IPS DF 4.7 (cell line): ENCODE data around the gene SOX15.

Experiments
- DNase-seq: peaks from one replicate; pipeline ENCODE4 v3.0.0-alpha.2; 2013; ENCODE audit warnings: low spot score; ENCODE audit errors: extremely low read depth

The SOX15 gene

DNA sequence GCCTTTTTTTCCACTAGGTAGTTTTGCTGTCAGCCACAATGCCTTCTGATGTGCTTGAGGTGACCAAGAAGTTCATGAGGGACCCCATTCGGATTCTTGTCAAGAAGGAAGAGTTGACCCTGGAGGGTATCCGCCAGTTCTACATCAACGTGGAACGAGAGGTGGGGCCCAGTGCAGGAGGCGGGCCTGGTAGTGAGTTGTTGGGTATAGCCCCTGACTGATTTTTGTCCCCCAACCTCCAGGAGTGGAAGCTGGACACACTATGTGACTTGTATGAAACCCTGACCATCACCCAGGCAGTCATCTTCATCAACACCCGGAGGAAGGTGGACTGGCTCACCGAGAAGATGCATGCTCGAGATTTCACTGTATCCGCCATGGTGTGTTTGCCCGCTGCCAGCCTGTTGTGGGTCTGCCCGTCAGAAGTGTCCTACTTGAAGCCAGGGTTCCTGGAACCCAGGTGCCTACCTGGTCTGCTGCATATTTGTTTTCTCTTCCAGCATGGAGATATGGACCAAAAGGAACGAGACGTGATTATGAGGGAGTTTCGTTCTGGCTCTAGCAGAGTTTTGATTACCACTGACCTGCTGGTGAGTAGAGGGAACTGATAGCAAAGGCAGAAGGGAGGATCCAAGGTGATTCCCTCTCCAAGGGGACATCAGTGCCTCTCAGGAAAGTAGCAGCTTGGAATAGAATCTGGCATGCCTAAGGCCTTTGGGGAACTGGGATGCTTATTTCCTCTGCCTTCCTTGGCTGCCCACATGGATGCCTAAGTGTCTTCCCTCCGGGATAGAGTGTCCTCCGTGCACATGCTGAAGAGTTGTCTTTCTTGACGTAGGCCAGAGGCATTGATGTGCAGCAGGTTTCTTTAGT, 12.3 kb downstream of the SOX15 start:
- no peak for DNase-seq

DNA sequence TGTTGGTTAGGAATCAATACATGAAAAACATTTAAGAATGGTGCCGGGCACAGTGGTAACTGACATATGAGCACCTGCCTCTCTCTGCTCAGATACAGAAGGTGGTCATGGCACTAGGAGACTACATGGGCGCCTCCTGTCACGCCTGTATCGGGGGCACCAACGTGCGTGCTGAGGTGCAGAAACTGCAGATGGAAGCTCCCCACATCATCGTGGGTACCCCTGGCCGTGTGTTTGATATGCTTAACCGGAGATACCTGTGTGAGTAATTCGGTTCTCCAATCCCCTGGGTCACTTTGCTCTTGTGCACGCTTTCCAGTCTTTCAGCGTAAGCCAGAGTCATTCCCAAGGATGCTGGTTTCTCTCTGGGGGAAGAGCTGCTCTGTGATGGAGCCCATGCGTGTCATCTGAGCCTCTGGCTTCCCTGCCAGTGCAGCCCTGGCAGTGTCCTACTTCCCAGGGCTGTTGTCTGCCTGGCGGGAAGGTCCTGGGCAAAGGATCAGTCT, 13.4 kb downstream of the SOX15 start:
- no peak for DNase-seq

- DNase-seq = no peak
Observed at GRCh38 chr17:7575959-7576358, 13.9 kb downstream of the SOX15 start.

DNA sequence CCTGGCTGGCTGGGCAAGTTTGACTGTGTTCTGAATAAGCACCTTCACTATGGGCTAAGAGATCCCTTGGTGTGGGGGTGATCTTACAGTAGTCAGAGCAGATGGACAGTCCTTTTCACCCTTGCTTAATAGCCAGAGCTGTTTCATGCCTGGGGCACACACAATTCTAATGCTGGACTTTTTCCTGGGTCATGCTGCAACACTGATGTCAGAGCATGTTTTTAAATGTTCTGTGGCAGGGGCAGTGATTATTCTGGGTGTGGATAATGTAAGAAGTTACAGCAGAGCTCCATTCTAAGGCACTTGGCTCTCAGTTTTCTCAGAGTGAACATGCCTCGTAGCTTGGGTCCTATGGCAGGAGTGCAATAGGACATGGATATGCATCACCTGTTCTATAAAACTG, 14.4 kb downstream of the SOX15 start:
- DNase-seq = no peak

DNA sequence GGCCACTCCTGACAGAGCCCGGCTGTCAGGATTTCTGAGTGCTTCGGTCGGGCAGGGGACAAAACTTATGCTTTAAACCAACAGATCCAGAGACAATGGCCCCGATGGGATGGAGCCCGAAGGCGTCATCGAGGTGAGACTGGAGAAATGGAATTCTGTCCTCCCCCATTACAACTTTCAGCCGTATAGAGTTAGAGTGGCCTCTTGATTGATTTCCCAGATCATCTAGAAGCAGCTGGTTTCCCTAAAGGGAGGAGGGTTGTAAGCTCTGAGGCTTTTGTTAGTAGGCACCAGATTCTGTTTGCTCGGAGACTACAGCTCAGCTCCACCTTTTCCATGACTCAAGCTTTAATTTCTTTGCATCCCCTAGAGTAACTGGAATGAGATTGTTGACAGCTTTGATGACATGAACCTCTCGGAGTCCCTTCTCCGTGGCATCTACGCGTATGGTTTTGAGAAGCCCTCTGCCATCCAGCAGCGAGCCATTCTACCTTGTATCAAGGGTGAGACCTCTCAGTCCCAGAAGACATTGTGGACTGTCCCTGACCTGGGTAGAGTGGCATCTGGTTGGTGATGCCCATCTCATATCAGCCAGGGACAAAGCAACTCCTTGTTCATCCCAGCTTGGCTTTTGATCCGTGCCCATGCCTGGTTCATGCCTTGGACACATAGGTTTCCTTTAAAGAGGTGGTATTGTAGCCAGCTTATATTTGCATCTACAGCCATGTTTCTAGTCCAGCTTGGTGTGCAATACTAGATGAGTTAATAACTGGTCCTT, 15.5 kb downstream of the SOX15 start:
- DNase-seq = no peak

GRCh38 chr17:7573324-7574080, 16.4 kb downstream of the SOX15 start:
- DNase-seq = no peak

DNA sequence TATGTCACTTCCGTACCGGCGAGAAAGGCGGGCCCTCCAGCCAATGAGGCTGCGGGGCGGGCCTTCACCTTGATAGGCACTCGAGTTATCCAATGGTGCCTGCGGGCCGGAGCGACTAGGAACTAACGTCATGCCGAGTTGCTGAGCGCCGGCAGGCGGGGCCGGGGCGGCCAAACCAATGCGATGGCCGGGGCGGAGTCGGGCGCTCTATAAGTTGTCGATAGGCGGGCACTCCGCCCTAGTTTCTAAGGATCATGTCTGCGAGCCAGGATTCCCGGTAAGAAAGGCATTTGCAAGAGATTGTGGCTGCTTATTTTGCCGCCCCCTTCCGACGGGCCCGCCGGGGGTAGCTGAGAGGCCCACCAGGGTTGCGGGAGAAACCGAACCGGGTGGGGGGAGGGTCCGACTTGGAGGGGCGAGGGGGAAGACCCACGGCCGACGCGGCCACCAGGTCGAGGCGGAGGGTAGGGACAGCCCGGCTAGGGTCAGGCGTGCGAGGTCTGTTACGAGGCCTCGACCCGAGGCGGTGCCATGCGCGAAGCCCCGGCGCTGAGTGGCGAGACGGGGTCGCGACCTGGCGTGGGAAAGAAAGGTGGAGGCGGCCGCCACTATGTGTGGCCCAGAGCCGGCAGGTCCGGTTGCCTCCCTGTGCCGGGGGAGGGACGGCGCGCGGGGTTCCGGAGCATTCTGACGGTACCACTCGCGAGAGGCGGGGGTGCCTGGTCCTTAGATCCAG, 17.1 kb downstream of the SOX15 start:
- DNase-seq = no peak

GRCh38 chr17:7572338-7572587, 17.6 kb downstream of the SOX15 start:
- no peak for DNase-seq

GRCh38 chr17:7570351-7570750, 19.5 kb downstream of the SOX15 start:
- DNase-seq = no peak

DNA sequence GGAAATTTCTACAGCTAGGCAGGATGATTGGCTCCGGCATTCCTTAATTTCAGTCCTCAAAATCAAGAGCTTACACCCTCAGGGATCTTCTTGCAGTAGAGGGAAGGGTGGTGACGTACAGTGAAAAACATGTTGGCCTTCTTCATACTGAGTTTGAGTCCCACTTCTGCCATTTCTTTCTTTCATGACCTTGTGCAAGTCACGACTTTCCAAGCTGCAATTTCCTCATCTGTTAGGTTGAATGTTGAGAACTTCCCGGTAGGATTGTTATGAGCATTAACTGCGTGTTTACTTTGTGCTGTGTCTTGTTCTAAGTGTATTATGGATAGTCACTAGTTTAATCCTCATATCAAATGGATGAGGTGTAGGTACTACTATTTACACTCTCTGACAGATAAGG, 20.3 kb downstream of the SOX15 start:
- no peak for DNase-seq

DNA sequence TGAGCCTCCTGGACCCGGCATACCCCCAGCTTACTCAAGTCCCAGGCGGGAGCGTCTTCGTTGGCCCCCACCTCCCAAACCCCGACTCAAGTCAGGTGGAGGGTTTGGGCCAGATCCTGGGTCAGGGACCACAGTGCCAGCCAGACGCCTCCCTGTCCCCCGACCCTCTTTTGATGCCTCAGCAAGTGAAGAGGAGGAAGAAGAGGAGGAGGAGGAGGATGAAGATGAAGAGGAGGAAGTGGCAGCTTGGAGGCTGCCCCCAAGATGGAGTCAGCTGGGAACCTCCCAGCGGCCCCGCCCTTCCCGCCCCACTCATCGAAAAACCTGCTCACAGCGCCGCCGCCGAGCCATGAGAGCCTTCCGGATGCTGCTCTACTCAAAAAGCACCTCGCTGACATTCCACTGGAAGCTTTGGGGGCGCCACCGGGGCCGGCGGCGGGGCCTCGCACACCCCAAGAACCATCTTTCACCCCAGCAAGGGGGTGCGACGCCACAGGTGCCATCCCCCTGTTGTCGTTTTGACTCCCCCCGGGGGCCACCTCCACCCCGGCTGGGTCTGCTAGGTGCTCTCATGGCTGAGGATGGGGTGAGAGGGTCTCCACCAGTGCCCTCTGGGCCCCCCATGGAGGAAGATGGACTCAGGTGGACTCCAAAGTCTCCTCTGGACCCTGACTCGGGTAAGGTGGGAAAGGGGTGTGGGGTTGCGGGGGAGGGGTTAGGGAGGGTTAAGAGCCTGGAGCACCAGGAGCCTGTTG, 26.6 kb downstream of the SOX15 start:
- no peak for DNase-seq

DNA sequence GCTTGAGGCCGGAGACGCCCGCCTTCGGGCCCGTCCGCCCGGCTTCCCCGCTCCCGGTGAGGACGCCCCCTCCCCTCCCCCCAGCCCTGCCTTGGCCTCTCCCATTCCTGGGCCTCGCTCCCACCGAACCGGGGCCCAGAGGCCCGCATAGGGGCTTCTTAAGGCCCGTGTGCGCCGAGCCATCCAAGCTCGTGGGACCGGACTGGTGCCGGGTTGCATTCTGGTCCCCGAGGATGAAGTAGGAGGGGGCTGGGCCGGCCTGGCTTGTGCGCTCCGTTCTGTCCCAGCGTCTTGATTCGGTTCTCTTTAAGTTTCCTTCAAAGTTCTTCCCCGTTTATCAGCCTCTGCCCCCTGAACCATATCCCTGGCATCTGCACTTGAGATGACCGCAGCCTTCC, 27.7 kb downstream of the SOX15 start:
- no peak for DNase-seq

DNA sequence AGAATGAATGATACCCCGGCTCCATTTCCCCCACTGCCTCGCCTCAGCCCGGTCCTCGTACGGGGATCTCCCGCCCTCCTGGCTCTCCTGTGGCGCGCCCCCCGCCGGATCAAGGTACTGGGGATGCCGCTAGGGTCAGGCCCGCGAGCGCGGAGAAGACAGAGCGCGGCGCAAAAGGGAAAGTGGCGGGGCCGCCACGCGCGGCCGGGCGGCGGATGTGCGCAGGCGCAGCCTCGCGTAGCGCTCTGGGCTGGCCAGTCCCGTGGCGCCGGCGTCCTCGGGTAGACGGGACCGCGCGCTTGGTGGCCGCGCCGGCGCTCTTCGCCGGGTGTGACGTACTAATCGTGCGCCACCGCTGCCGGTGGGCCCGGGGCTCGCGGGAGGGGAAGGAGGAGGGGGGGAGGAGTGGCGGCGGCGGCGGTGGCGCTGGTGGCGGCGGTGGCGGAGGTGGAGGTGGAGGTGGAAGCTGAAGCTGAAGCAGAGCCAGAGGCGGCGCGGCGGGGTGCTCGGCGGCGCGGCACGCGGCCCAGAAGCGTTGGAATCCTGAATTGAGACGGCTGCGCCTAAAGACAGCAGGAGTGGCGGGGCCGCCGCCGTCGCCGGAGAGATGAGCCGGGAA, 28.2 kb downstream of the SOX15 start, which contains the start of gene SENP3:
Gene SENP3 (plus strand): TSS at position 331 of the 619 bp plus-strand sequence. CDS start 1,158 bp downstream, outside the sequence.
- DNase-seq = no peak

DNA sequence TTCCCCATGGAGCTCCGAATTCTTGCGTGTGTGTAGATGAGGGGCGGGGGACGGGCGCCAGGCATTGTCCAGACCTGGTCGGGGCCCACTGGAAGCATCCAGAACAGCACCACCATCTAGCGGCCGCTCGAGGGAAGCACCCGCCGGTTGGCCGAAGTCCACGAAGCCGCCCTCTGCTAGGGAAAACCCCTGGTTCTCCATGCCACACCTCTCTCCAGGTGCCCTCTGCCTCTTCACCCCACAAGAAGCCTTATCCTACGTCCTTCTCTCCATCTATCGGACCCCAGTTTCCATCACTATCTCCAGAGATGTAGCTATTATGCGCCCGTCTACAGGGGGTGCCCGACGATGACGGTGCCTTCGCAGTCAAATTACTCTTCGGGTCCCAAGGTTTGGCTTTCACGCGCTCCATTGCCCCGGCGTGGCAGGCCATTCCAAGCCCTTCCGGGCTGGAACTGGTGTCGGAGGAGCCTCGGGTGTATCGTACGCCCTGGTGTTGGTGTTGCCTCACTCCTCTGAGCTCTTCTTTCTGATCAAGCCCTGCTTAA, 28.8 kb downstream of the SOX15 start:
- no peak for DNase-seq

DNA sequence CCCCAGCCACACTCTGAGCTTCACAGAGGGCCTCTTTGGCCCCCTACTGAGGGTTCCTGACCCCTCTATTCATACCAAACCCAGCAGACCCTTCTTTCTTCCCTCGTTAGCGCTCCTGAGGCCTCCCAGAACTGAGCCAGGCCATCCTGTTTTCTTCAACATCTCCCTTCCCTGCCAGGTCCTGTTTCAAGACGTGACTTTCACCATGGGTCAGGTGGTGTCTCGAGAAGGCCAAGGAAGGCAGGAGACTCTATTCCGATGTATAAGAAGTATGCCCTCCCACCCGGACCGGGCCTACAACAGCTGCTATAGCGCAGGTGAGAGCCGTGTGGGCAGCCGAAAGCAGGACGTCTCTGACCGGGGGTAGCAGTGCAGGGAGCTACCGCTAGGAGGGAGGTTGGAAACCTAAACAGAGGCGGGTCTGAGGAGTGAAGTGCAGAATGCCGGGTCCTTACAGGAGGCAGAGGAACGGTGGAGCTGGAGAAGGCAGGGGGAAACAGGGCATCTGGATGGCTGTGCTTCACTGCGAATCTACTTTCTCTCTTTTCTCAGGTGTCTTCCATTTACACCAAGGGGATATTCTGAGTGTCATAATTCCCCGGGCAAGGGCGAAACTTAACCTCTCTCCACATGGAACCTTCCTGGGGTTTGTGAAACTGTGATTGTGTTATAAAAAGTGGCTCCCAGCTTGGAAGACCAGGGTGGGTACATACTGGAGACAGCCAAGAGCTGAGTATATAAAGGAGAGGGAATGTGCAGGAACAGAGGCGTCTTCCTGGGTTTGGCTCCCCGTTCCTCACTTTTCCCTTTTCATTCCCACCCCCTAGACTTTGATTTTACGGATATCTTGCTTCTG, 29.5 kb downstream of the SOX15 start:
- DNase-seq = no peak

DNA sequence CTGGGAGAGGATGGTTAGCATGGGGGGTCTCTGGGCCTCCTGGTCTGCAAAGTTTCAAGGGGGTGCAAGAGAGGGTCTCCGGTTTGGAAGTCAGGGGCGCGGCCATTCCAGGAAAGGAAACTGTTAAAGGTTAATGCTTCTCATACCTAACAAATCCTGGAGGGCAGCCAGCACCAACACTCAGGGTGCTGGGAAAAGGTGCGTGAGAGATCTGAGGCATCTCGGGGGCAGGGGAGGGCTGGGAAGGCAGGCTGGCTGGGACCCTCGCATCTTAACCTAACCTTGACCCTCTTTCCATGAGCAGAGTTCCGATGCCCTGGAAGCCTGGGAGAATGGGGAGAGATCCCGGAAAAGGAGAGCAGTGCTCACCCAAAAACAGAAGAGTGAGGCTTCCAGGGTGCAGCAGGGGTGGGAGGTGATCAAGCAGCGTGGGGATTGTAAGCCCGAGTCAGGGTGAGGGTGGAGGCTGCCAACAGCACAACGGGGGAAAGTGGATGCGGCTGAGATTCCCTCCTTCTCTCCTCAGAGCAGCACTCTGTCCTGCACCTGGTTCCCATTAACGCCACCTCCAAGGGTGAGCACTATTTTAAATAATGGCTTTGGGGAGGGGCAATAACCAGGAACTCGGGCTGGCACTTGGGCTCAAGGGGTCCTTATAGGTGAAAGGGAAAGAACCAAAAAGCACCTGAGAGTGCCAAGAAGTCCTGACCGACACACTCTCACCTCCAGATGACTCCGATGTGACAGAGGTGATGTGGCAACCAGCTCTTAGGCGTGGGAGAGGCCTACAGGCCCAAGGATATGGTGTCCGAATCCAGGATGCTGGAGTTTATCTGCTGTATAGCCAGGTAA, 30.3 kb downstream of the SOX15 start:
- no peak for DNase-seq

DNA sequence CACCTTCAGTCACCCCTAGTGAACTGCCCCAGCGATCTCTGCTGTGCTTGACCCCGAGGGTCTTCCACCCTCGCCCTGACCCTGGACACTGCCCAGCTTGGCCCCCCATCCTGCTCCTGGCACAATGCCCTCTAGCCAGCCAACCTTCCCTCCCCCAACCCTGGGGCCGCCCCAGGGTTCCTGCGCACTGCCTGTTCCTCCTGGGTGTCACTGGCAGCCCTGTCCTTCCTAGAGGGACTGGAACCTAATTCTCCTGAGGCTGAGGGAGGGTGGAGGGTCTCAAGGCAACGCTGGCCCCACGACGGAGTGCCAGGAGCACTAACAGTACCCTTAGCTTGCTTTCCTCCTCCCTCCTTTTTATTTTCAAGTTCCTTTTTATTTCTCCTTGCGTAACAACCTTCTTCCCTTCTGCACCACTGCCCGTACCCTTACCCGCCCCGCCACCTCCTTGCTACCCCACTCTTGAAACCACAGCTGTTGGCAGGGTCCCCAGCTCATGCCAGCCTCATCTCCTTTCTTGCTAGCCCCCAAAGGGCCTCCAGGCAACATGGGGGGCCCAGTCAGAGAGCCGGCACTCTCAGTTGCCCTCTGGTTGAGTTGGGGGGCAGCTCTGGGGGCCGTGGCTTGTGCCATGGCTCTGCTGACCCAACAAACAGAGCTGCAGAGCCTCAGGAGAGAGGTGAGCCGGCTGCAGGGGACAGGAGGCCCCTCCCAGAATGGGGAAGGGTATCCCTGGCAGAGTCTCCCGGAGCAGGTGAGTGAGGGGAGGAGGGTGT, 31.2 kb downstream of the SOX15 start, which contains the start of gene TNFSF13:
Gene TNFSF13 (plus strand): TSS at position 207 of the 776 bp plus-strand sequence. CDS start 290 bp downstream, at position 497.
- no peak for DNase-seq
